ENCODE data around the gene CCDC3.

GRCh38 chr10:12909182-12909835 is 92.2 kb downstream of the CCDC3 start:
- TF ChIP-seq CTCF (IDR thresholded peaks at IDR 0.05) (no peak), POLR2A (IDR thresholded peaks at IDR 0.05) (no peak)
